Fibroblast of lung (primary cell): ENCODE measurements around the gene NDEL1. TPM values are rescaled to one million over a fixed set of nuclear protein-coding genes. Genes with fewer than 3 reads are reported as not detected.

ENCODE experiments used
- DNase-seq, 2 donors: peaks; one replicate each; pipeline versions ENCODE4 v3.0.0 to v3.0.0-alpha.2; 2010; ENCODE audit warnings: low read depth in 2 of 2
- H2AFZ ChIP-seq: 2 replicates; pipeline ENCODE4 v1.5.1; 2012; ENCODE audit warnings: low read length, control low read depth, inconsistent platforms
- H3K27ac ChIP-seq: 2 replicates; pipeline ENCODE4 v1.5.1; 2011; ENCODE audit warnings: low read length, control low read depth; ENCODE audit not compliant: insufficient read depth
- H3K27me3 ChIP-seq: 2 replicates; pipeline ENCODE4 v1.5.1; 2011; ENCODE audit warnings: mild to moderate bottlenecking, low read length; ENCODE audit not compliant: control insufficient read depth, insufficient read depth
- H3K36me3 ChIP-seq: 2 replicates; pipeline ENCODE4 v1.5.1; 2011; ENCODE audit warnings: low read length; ENCODE audit not compliant: control insufficient read depth, insufficient read depth
- H3K4me1 ChIP-seq: 2 replicates; pipeline ENCODE4 v1.5.1; 2011; ENCODE audit warnings: low read length; ENCODE audit not compliant: control insufficient read depth, insufficient read depth; ENCODE audit errors: extremely low read depth
- H3K4me2 ChIP-seq: 2 replicates; pipeline ENCODE4 v1.5.1; 2011; ENCODE audit warnings: low read length, control low read depth; ENCODE audit not compliant: insufficient read depth; ENCODE audit errors: extremely low read depth
- H3K4me3 ChIP-seq, 4 experiments: fragments of 200-600 bp in 1 of 4; sonication (generic) in 1 of 4; replicated peaks in 1 of 4; 2 replicates each; pipeline ENCODE4 v1.5.1; 2011 to 2016; ENCODE audit warnings: low read length in 4 of 4, low read depth in 3 of 4, mild to moderate bottlenecking in 3 of 4, control low read depth in 2 of 4, inconsistent platforms in 1 of 4, mixed read lengths in 1 of 4; ENCODE audit not compliant: insufficient read depth in 1 of 4; ENCODE audit errors: control extremely low read depth in 1 of 4
- H3K79me2 ChIP-seq: 2 replicates; pipeline ENCODE4 v1.5.1; 2012; ENCODE audit warnings: mild to moderate bottlenecking, low read length, inconsistent platforms; ENCODE audit not compliant: control insufficient read depth, insufficient read depth
- H3K9ac ChIP-seq: 2 replicates; pipeline ENCODE4 v1.5.1; 2011; ENCODE audit warnings: mild to moderate bottlenecking, low read length, control low read depth; ENCODE audit not compliant: insufficient read depth
- H3K9me3 ChIP-seq: 2 replicates; pipeline ENCODE4 v1.5.1; 2012; ENCODE audit warnings: low read depth, low read length; ENCODE audit not compliant: control insufficient read depth, insufficient read depth
- H4K20me1 ChIP-seq: 2 replicates; pipeline ENCODE4 v1.5.1; 2011; ENCODE audit warnings: low read length; ENCODE audit not compliant: control insufficient read depth, insufficient read depth; ENCODE audit errors: extremely low read depth
- CTCF ChIP-seq, 2 donors: IDR thresholded peaks in 1 of 2; conservative IDR thresholded peaks in 1 of 2; 1 replicate in 1 of 2; 2 replicates in 1 of 2; pipeline ENCODE4 v1.5.1; 2011 to 2012; ENCODE audit warnings: low read length in 2 of 2, control low read depth in 1 of 2, inconsistent platforms in 1 of 2, low read depth in 1 of 2, mild to moderate bottlenecking in 1 of 2
- EZH2 ChIP-seq: IDR thresholded peaks from 2 replicates; pipeline ENCODE4 v1.5.1; 2012; ENCODE audit warnings: low read length, control low read depth, mild to moderate bottlenecking; ENCODE audit errors: missing control alignments
- polyA plus RNA-seq, 2 donors: library from polyadenylated mRNA; depleted of rRNA in 1 of 2; stranded (reverse) in 1 of 2; unstranded in 1 of 2; fragments of >200 nt; gene quantifications; 2 replicates each; pipeline ENCODE4 v1.2.1, GENCODE V29; 2011 to 2012; ENCODE audit warnings: missing spikeins in 1 of 2
- total RNA-seq: library from RNA; depleted of rRNA; stranded (reverse); fragments of >200 nt; gene quantifications from 2 replicates; pipeline ENCODE4 v1.2.1, GENCODE V29; 2014

Gene NDEL1
- total and polyA plus RNA-seq, 2 donors (not counting 1 experiment from before 2014, with no cell fraction given) = 45.4 to 88.6 TPM

- no peaks in the 10 kb centered on the region for H3K79me2 ChIP-seq
- H4K20me1 ChIP-seq = no peaks in the 10 kb centered on the region
- no peak overlapping the region for H3K4me2 ChIP-seq
- no peaks in the 10 kb centered on the region for H3K36me3 ChIP-seq
- TF ChIP-seq CTCF (conservative IDR thresholded peaks at IDR 0.05 in 1 of 2, IDR thresholded peaks at IDR 0.05 in 1 of 2; ENCODE audit: low read depth in 1 of 2, low read length in 2 of 2) (no peak), EZH2 (no peak)
- no peak for DNase-seq
- H3K9me3 ChIP-seq = no peaks in the 10 kb centered on the region
- no peak overlapping the region for H3K27ac ChIP-seq
- no peaks in the 10 kb centered on the region for H3K4me1 ChIP-seq
- H3K27me3 ChIP-seq = peaks cover 11% of the 10 kb centered on the region
- H2AFZ ChIP-seq = no peak overlapping the region
- no peak overlapping the region for H3K9ac ChIP-seq
- no peak overlapping the region for H3K4me3 ChIP-seq
These were observed 44.0 kb upstream of the NDEL1 start for GRCh38 chr17:8391711-8392110.

DNA sequence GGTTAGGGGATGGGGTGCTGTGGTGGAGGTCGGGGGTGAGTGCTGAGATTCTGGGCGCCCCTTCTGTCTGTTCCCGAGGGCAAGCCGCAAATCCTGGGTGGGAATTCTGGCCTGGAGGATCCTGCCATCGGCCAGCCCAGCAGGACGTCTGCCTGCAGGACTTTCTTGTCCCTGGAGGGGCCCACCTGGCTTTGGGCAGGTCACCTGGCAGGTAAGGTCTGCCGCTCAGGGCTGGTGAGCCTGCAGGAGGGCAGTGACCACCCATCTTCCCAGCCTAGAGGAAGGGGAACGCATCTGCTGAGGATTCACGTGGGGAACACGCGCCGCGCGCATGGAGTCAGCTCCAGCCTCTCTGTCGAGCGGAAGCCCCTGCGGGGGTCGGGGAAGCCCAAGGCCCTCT is 43.4 kb upstream of the NDEL1 start:
- no peaks in the 10 kb centered on the region for H3K9me3 ChIP-seq
- H3K79me2 ChIP-seq = no peaks in the 10 kb centered on the region
- H3K27me3 ChIP-seq = peaks cover 11% of the 10 kb centered on the region
- TF ChIP-seq CTCF (conservative IDR thresholded peaks at IDR 0.05 in 1 of 2, IDR thresholded peaks at IDR 0.05 in 1 of 2; ENCODE audit: low read depth in 1 of 2, low read length in 2 of 2) (no peak), EZH2 (no peak)
- no peak overlapping the region for H3K4me3 ChIP-seq
- no peaks in the 10 kb centered on the region for H4K20me1 ChIP-seq
- H3K9ac ChIP-seq = no peak overlapping the region
- no peaks in the 10 kb centered on the region for H3K36me3 ChIP-seq
- H3K4me1 ChIP-seq = no peaks in the 10 kb centered on the region
- DNase-seq = no peak
- no peak overlapping the region for H3K27ac ChIP-seq
- no peak overlapping the region for H3K4me2 ChIP-seq
- no peak overlapping the region for H2AFZ ChIP-seq

GRCh38 chr17:8392674-8393469 is 42.8 kb upstream of the NDEL1 start:
- TF ChIP-seq EZH2 (no peak), CTCF (conservative IDR thresholded peaks at IDR 0.05 in 1 of 2, IDR thresholded peaks at IDR 0.05 in 1 of 2; ENCODE audit: low read depth in 1 of 2, low read length in 2 of 2) (no peak)

More at GRCh38 chr17:8392674-8393469, 42.8 kb upstream of the NDEL1 start:
- DNase-seq = no peak
- Histone ChIP-seq H3K4me3 (no peak overlapping the region), H3K9ac (no peak overlapping the region), H3K36me3 (no peaks in the 10 kb centered on the region), H3K27ac (no peak overlapping the region), H4K20me1 (no peaks in the 10 kb centered on the region), H2AFZ (no peak overlapping the region), H3K4me1 (no peaks in the 10 kb centered on the region), H3K27me3 (peaks cover 14% of the 10 kb centered on the region), H3K79me2 (no peaks in the 10 kb centered on the region), H3K4me2 (no peak overlapping the region), H3K9me3 (no peaks in the 10 kb centered on the region)
